GM10248 (cell line): Measurements from ENCODE around the gene AGRN.
"Not testable (repeated sequence)": the region's sequence is repeated elsewhere in the genome, so short reads cannot be mapped to it uniquely, and the experiment has no call there.

Experiments
- CTCF ChIA-PET: fragments of 300-600 bp; sonication (Branson Sonifier 250); formaldehyde crosslinking; extraction: SDS; loops from one replicate; lab custom pipeline; 2021; ENCODE audit warnings: antibody characterized with exemption; lab: Yijun Ruan, JAX
- POLR2A ChIA-PET: fragments of 350-650 bp; sonication (Branson Sonifier 250); formaldehyde crosslinking; extraction: SDS; loops from one replicate; lab custom pipeline; 2020; ENCODE audit warnings: antibody characterized with exemption; lab: Yijun Ruan, JAX
- DNase-seq: peaks from one replicate; pipeline ENCODE4 v3.0.0; 2012; ENCODE audit errors: extremely low spot score
- CTCF ChIP-seq: IDR thresholded peaks from 2 replicates; pipeline ENCODE4 v1.5.1; 2012; ENCODE audit warnings: mild to moderate bottlenecking, low read depth; ENCODE audit errors: extremely low read depth, missing control alignments, control extremely low read depth

The AGRN gene

GRCh38 chr1:991895-992294, 28.0 kb upstream of the AGRN start:
- ChIA-PET POLR2A (no interaction called here), CTCF (interaction anchor here (0.7 to 4.7 kb wide), 6 partner anchors 8 to 122 kb away, joined by 3 to 51 read pairs (median 7); partner anchors contain the start of genes ISG15 and PERM1)
- no peak for DNase-seq
- no peak for TF ChIP-seq CTCF

GRCh38 chr1:992362-992761, 27.6 kb upstream of the AGRN start:
- no peak for TF ChIP-seq CTCF
- no peak for DNase-seq
- ChIA-PET CTCF (interaction anchor here (1.2 to 4.7 kb wide), 8 partner anchors 8 to 123 kb away, joined by 3 to 51 read pairs (median 6); partner anchors contain the start of gene PERM1), POLR2A (no interaction called here)

GRCh38 chr1:993379-993995, 26.4 kb upstream of the AGRN start:
- ChIA-PET CTCF (interaction anchor here (1.3 to 4.7 kb wide), 9 partner anchors 9 to 70 kb away, joined by 3 to 51 read pairs (median 4); partner anchors contain the start of gene PERM1), POLR2A (no interaction called here)
- no peak for TF ChIP-seq CTCF
- no peak for DNase-seq

- CTCF ChIA-PET, result interaction anchor here (0.7 to 4.7 kb wide), 6 partner anchors 10 to 293 kb away, joined by 3 to 51 read pairs (median 4); no protein-coding TSS in a partner anchor
- DNase-seq, POLR2A ChIA-PET: not testable (repeated sequence)
Measured at GRCh38 chr1:994546-994945, 25.4 kb upstream of the AGRN start.

GRCh38 chr1:995665-996633, 24.0 kb upstream of the AGRN start:
- ChIA-PET CTCF (interaction anchor here (1.2 to 4.7 kb wide), 5 partner anchors 12 to 292 kb away, joined by 3 to 51 read pairs (median 6); no protein-coding TSS in a partner anchor), POLR2A (no interaction called here)
- TF ChIP-seq CTCF, result no peak
- DNase-seq, result no peak

GRCh38 chr1:996851-997712, 22.8 kb upstream of the AGRN start:
- ChIA-PET CTCF (interaction anchor here (0.6 to 2.1 kb wide), 9 partner anchors 13 to 128 kb away, joined by 3 to 7 read pairs (median 5); partner anchors contain the start of genes ISG15 and PERM1), POLR2A (no interaction called here)
- no peak for DNase-seq
- TF ChIP-seq CTCF, result no peak
